D721Med (cell line): ENCODE measurements around the gene SLC10A3.
A peak's percentile ranks its signal among the peaks of the same experiment; 100 is the strongest.

Experiments used
- DNase-seq: peaks from one replicate; pipeline ENCODE4 v3.0.0; 2011; ENCODE audit warnings: low spot score; ENCODE audit not compliant: insufficient read length
- FAIRE-seq: peaks from 2 replicates; lab custom pipeline; 2011; peaks lifted over from hg19 to GRCh38; lab: Jason Lieb, UNC
- CTCF ChIP-seq: IDR thresholded peaks from 2 replicates; pipeline ENCODE4 v1.5.1; 2012; ENCODE audit warnings: mild to moderate bottlenecking, control low read depth; ENCODE audit not compliant: insufficient read depth; ENCODE audit errors: missing control alignments

Gene SLC10A3

GRCh38 chrX:154443992-154444754 lies 46.3 kb downstream of the SLC10A3 start, which contains the start of gene FAM50A:
TSS of gene FAM50A (plus strand) at chrX:154444141. CDS start at chrX:154444236, 95 bp downstream.
- DNase-seq: peak; percentile 78
- no peak for FAIRE-seq
- no peak for TF ChIP-seq CTCF

- no peak for TF ChIP-seq CTCF
- DNase-seq (no peak), FAIRE-seq (no peak)
Measured at GRCh38 chrX:154443479-154443910, 46.9 kb downstream of the SLC10A3 start.

- FAIRE-seq: no peak
- no peak for DNase-seq
- TF ChIP-seq CTCF: no peak
Measured at GRCh38 chrX:154441984-154442707, 48.3 kb downstream of the SLC10A3 start.

- no peak for FAIRE-seq
- no peak for TF ChIP-seq CTCF
- DNase-seq: no peak
Measured at GRCh38 chrX:154441564-154441963, 48.9 kb downstream of the SLC10A3 start.

GRCh38 chrX:154440623-154441357 lies 49.6 kb downstream of the SLC10A3 start:
- no peak for FAIRE-seq
- TF ChIP-seq CTCF: no peak
- no peak for DNase-seq

- FAIRE-seq: no peak
- no peak for TF ChIP-seq CTCF
- no peak for DNase-seq
Measured at GRCh38 chrX:154439841-154440240, 50.6 kb downstream of the SLC10A3 start.
